Chondrocyte (in vitro differentiated cells): ENCODE results near the gene CAPN10. TPM values are rescaled to one million over a fixed set of nuclear protein-coding genes. Genes with fewer than 3 reads are reported as not detected.
A peak's percentile ranks its signal among the peaks of the same experiment; 100 is the strongest.

Experiments
- DNase-seq: peaks from one replicate; pipeline ENCODE4 v3.0.0; 2021; ENCODE audit warnings: mixed read lengths, low spot score
- H3K27ac Mint-ChIP-seq: one replicate; pipeline ENCODE4 v1.8.0; 2021; ENCODE audit warnings: mild to moderate bottlenecking, moderate library complexity, mixed read lengths; ENCODE audit not compliant: unreplicated experiment
- H3K27me3 Mint-ChIP-seq: 2 replicates; pipeline ENCODE4 v1.8.0; 2021; ENCODE audit warnings: low read depth, mixed read lengths
- H3K36me3 Mint-ChIP-seq: 2 replicates; pipeline ENCODE4 v1.8.0; 2021; ENCODE audit warnings: low read depth, mixed read lengths
- H3K4me1 Mint-ChIP-seq: 2 replicates; pipeline ENCODE4 v1.8.0; 2021; ENCODE audit warnings: low read depth, mild to moderate bottlenecking, mixed read lengths
- H3K4me3 Mint-ChIP-seq: one replicate; pipeline ENCODE4 v1.8.0; 2021; ENCODE audit warnings: mild to moderate bottlenecking, moderate library complexity, mixed read lengths; ENCODE audit not compliant: unreplicated experiment
- H3K9me3 Mint-ChIP-seq: 2 replicates; pipeline ENCODE4 v1.8.0; 2021; ENCODE audit warnings: low read depth, mixed read lengths
- total RNA-seq: library from RNA; stranded (reverse); gene quantifications from 3 replicates; pipeline ENCODE4 v1.2.1, GENCODE V29; 2021
- TF ChIP-seq, protein P1 (sequence below): fragments of 200-600 bp; sonication (generic); IDR thresholded peaks from 2 replicates; pipeline ENCODE4 v1.5.0; 2021; ENCODE audit warnings: antibody characterized with exemption, mild to moderate bottlenecking, moderate library complexity

Gene CAPN10
- total RNA-seq, 1 donor from 2014 or later: 22.7 TPM

DNA sequence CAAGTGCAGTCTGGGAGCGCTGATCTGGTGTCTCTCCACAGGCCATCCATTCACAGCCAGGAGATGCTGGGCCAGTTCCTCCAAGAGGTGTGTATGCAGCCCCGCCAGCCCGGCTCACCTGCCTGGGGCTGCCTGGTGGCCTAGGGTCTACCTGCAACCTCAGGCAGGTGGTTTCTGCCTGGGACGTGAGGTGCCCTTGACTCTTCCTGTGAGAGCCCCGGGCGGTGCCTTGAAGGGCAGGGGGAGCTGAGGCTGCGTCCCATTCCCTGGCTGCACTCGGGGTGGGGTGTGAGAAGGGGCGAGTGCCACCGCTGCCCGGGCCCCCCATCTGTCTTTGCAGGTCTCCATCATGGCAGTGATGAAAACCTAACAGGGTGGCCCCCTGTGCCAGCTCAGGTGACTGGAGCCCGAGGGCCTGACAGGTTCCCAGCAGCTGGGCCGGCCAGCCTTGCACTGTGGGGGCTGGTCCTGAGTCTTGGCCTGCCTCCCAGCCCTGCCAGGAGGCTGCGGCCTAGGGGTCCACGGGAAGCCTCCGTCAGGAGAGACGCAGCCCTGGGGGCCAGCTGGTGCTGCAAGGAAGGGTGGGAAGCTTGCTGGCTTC, 11.9 kb downstream of the CAPN10 start:
- H3K9me3 Mint-ChIP-seq: no peaks in the 10 kb centered on the region
- H3K36me3 Mint-ChIP-seq: peaks cover 2% of the 10 kb centered on the region
- no peaks in the 10 kb centered on the region for H3K27me3 Mint-ChIP-seq
- no peak overlapping the region for H3K4me3 Mint-ChIP-seq
- H3K27ac Mint-ChIP-seq: no peak overlapping the region
- H3K4me1 Mint-ChIP-seq: no peaks in the 10 kb centered on the region
- TF ChIP-seq, protein P1, sequence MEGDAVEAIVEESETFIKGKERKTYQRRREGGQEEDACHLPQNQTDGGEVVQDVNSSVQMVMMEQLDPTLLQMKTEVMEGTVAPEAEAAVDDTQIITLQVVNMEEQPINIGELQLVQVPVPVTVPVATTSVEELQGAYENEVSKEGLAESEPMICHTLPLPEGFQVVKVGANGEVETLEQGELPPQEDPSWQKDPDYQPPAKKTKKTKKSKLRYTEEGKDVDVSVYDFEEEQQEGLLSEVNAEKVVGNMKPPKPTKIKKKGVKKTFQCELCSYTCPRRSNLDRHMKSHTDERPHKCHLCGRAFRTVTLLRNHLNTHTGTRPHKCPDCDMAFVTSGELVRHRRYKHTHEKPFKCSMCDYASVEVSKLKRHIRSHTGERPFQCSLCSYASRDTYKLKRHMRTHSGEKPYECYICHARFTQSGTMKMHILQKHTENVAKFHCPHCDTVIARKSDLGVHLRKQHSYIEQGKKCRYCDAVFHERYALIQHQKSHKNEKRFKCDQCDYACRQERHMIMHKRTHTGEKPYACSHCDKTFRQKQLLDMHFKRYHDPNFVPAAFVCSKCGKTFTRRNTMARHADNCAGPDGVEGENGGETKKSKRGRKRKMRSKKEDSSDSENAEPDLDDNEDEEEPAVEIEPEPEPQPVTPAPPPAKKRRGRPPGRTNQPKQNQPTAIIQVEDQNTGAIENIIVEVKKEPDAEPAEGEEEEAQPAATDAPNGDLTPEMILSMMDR: no peak
- peak; percentile 88 for DNase-seq

DNA sequence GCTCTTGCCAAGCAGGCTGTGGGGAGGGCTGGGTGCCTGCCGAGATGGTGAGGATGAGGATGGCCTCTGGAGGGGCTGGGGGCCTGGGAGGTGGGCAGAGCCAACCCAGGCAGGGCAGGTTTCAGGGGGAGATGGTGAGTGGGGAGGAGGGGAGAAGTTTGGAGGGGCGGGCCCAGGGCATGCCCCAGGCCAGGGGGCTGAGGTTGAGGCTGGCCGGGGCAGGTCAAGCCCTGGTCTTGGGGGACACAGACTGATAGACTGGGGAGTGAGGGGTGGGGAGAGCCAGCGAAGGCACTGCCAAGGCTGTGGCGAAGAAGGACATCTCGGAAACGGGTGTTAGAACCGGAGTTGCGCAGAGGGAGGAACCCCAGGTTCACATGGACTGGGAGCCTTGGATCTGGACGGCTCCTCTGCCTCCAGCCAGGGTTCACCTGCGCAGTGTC, 12.6 kb downstream of the CAPN10 start:
- DNase-seq: peak; percentile 83
- TF ChIP-seq, protein P1: no peak
- Mint-ChIP-seq H3K27me3 (no peaks in the 10 kb centered on the region), H3K27ac (no peak overlapping the region), H3K9me3 (no peaks in the 10 kb centered on the region), H3K4me1 (no peaks in the 10 kb centered on the region), H3K4me3 (no peak overlapping the region), H3K36me3 (peaks cover 2% of the 10 kb centered on the region)

DNA sequence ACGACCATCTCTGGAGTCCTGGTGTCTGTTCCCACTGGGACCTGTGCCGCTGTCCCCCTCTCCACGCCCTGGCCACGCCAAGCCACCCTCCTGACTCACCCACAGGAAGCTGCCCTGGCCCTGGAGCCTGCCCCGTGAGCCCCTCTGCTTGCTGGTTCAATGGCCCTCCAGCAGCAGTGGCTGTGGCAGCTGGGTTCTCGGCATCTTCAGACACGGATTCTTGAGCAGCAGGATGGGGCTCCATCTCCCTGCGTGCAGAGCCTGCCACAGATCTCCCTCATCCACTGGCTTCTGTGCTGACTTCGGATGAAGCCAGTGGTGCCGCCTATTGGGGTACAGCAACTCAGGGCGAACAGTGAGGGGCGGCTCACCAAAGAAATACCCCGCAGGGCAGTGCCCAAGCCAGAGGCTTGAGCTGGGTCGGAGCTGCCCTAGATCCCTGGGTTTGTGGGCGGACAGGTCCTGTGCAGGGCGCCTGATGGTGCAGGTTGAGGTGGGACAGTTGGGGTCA, 14.0 kb downstream of the CAPN10 start:
- Mint-ChIP-seq H3K36me3 (peaks cover 2% of the 10 kb centered on the region), H3K9me3 (no peaks in the 10 kb centered on the region), H3K4me3 (no peak overlapping the region), H3K27ac (no peak overlapping the region), H3K27me3 (no peaks in the 10 kb centered on the region), H3K4me1 (peaks cover 3% of the 10 kb centered on the region)
- DNase-seq: peak; percentile 79
- TF ChIP-seq, protein P1: no peak

GRCh38 chr2:240601061-240601830, 14.7 kb downstream of the CAPN10 start:
- no peak overlapping the region for H3K27ac Mint-ChIP-seq
- TF ChIP-seq, protein P1: no peak
- H3K4me3 Mint-ChIP-seq: no peak overlapping the region
- DNase-seq: peak; percentile 83
- no peaks in the 10 kb centered on the region for H3K27me3 Mint-ChIP-seq
- H3K4me1 Mint-ChIP-seq: peaks cover 3% of the 10 kb centered on the region
- no peaks in the 10 kb centered on the region for H3K9me3 Mint-ChIP-seq
- H3K36me3 Mint-ChIP-seq: peaks cover 2% of the 10 kb centered on the region

DNA sequence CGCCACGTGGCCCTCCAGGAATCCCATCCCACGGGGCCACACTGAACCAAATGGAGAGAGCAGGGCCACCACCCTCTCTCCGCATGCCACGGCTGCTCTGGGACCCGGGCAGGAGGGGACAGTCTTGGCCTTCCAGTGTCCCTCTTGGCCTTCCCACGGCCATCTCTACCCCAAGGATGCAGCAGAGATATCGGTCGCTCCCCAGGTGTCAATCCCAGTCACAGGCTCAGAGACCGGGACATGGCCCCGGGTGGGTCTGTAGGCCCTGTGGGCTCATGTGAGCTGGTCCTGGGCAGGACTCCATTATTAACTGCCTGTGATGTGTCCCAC, 15.3 kb downstream of the CAPN10 start:
- TF ChIP-seq, protein P1: no peak
- peaks cover 2% of the 10 kb centered on the region for H3K36me3 Mint-ChIP-seq
- no peak overlapping the region for H3K27ac Mint-ChIP-seq
- H3K4me1 Mint-ChIP-seq: peaks cover 3% of the 10 kb centered on the region
- peak; percentile 77 for DNase-seq
- H3K27me3 Mint-ChIP-seq: no peaks in the 10 kb centered on the region
- H3K4me3 Mint-ChIP-seq: no peak overlapping the region
- no peaks in the 10 kb centered on the region for H3K9me3 Mint-ChIP-seq
